Caki2 (cell line): ENCODE data around the gene MDFIC2. TPM values are rescaled to one million over a fixed set of nuclear protein-coding genes. Genes with fewer than 3 reads are reported as not detected.
A peak's percentile ranks its signal among the peaks of the same experiment; 100 is the strongest.
"Not testable (repeated sequence)": the region's sequence is repeated elsewhere in the genome, so short reads cannot be mapped to it uniquely, and the experiment has no call there.

Source experiments
- DNase-seq: peaks from one replicate; pipeline ENCODE4 v3.0.0-alpha.2; 2015; ENCODE audit warnings: low read depth
- in situ Hi-C: cut with HindIII; loops from 2 replicates; pipeline ENCODE4 v1.10.0; 2016; ENCODE audit warnings: low sequenced_read_pairs, low pct_unique_long_range_greater_than_20kb, mixed read lengths
- total RNA-seq: library from RNA; depleted of rRNA; stranded (reverse); fragments of >200 nt; shearing (Covaris generic); gene quantifications from 2 replicates; pipeline ENCODE4 v1.2.3, GENCODE V29; 2014; ENCODE audit warnings: low replicate concordance; rRNA removed

Gene MDFIC2
- not detected in 2 replicates for total RNA-seq

DNA sequence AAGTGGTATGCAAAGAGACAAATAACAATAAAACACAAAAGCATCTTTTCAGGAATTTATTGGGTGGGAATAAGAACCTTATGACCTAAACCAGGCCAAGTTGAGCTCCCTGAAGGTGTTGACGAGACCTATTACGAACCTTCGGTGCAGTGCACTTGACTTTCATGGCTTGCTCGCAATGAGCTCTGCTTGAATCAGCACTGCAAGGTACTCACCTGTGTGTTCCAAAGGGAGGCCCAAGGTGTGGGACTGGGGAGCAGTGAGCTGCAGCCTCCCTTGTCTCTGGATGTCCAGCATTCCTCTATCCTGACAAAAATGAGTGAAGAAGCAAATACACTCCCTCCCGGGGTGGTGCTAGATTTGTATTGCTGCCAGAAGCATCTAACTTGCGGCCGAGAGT is at the start of gene MDFIC2:
Gene MDFIC2, minus strand, starts transcription at position 303 of the 400 bp plus-strand sequence. CDS start 665 bp downstream, outside the sequence.
- no peak for DNase-seq

DNA sequence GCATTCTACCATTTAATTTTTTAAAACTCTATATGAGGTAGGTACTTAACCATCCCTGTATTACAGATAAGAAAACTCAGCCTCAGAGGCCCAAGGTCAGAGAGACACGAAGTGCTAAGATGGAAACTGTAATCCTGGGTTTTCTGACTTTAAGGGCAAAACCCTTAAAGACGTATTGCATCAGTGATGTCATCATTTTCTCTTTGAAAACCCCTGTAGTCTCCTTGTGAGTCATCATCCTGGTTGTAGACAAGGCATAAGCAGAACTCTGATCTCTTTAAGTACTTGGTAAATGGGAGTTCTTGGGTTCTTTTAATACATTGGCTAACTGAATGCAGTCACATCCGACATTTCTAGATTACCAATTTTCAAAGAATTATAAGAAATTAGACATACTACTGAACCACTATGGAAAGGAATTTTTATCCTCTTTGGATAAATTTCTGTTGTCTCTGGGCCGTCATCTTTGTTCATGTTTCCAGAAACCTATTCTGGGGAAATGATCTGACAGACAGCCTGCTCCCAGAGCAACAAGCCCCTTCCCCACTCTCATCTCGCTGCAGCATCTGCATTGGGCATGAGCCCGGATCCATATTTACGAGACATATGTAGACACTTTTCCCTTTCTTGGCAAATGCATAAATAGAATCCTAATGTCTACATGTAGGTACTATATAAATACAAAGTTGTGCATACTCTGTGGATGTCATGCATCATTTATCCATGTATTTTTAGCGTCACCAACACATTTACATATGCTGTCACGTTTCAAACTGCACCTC is 48.7 kb upstream of the MDFIC2 start:
- in situ Hi-C loops, result no loop called here
- no peak for DNase-seq

More for the DNA sequence above, at the start of gene MDFIC2:
- in situ Hi-C loops, result no loop called here

DNA sequence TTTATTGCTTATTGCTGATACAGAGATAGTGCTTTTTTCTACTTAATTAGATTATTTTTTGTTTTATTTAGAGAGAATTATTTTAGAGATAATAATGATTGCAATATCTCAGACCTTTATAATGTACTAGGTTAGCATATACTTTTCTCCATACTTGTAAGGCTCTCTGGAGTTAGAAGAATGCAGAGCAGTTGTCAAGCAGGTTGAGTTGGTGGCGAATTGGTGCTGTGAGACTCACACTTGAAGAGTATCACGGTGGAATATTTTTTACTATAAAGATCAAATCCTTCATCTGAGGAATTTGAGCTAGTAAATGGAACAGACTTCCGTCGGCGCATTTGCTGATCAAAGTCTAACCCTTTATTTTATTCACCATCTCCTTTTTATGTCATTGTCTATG is 47.3 kb upstream of the MDFIC2 start:
- DNase-seq, result no peak
- in situ Hi-C loops, result no loop called here

DNA sequence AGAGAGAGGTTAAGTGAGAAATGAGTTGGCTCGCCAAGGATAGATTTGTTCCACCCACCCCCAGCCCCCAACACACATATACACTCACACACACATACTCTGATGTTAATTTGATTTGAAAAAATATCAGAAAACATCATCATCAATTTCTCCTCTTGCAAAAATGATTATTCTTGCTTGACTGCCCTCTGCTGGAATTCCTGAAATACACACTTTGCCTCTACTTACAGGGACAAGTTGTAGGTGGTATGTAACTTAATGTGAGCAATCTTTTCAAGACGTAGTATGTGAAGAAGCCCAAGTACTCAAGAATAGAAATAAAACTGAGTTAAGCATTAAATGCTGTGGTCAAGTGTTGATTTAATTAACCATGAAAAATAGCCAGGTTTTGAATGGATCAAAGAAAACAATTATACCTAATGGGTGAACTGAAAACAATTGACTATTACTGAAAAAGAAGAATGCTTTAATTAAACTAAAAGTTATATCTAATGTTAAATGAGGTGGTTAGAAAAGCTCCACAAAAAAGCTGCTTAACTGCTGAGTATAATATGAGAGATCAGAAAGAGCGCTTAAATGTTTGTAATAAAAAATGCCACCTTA is 46.6 kb upstream of the MDFIC2 start:
- peak; percentile 29 for DNase-seq
- in situ Hi-C loops, result no loop called here

DNA sequence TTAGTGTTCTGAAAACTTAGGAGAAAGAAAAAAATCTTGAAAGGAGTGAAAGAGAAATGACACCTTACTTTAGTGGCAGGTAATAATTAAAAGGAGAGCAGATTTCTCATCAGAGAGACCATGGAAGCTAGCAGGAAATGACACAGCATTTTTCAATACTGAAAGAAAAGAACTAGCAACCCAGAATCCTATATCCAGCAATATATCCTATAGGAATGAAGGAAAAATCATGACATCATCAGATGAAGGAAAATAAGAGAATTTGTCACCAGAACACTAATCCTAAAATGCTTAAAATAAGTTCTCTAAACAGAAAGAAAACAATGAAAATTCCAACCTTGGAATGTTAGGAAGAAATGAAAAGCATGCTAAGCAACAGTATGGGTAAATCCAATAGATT is 39.8 kb upstream of the MDFIC2 start:
- in situ Hi-C loops, result no loop called here
- peak; percentile 29 for DNase-seq

GRCh38 chr3:70342149-70342548 is 29.7 kb upstream of the MDFIC2 start:
- no peak for DNase-seq
- in situ Hi-C loops, result no loop called here

- DNase-seq, in situ Hi-C loops: not testable (repeated sequence)
Measured at GRCh38 chr3:70336885-70337284, 24.4 kb upstream of the MDFIC2 start.

DNA sequence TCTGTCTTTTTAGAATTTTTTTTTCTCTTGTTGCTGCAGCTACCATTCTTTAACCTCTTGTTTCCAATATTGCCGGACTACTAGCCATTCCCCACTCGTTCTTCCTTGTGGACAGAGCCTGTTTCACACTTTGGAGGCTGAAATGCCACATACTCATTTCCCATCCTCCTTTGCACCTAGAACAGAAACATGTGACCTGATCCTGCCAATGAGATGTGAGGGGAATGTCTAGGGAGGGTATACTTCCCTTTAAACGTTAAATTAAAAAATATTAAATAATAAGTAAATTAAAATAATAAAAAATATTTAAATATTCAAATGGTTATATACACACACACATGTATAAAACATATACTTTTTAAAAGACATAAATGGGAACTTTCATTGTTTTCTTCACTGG is 20.6 kb upstream of the MDFIC2 start:
- no peak for DNase-seq
- in situ Hi-C loops, result no loop called here

- DNase-seq, result no peak
- in situ Hi-C loops, result no loop called here
Measured at GRCh38 chr3:70315021-70315420, 2.6 kb upstream of the MDFIC2 start.

GRCh38 chr3:70310809-70311208 is 1.6 kb downstream of the MDFIC2 start:
- in situ Hi-C loops, result no loop called here
- no peak for DNase-seq

- no peak for DNase-seq
- in situ Hi-C loops, result no loop called here
Measured at GRCh38 chr3:70309591-70309990, 2.8 kb downstream of the MDFIC2 start.

GRCh38 chr3:70308760-70309159 is 3.7 kb downstream of the MDFIC2 start:
- DNase-seq, result peak; percentile 5
- in situ Hi-C loops, result no loop called here

DNA sequence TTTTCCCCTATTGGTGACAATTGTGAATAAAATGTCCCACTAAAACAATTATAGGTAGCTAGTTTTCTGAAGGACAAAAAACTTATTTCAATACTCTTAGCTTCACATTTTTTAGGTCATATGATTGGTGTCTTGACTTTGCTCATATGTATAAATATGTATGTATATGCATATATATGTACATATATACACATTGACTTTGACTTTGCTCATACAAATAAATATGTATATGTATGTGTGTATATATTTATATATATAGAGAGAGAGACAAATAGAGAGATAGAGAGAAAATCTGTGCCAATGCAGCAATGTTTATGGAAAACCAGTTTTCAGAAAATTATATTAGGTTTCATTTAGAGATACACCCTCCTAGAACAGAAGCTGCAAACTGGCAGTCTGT is 5.7 kb downstream of the MDFIC2 start:
- in situ Hi-C loops, result no loop called here

GRCh38 chr3:70298385-70298784 is 14.1 kb downstream of the MDFIC2 start:
- in situ Hi-C loops, result no loop called here
- DNase-seq, result no peak

More for the DNA sequence above, 5.7 kb downstream of the MDFIC2 start:
- no peak for DNase-seq

GRCh38 chr3:70291097-70291482 is 21.3 kb downstream of the MDFIC2 start:
- DNase-seq, result no peak
- in situ Hi-C loops, result no loop called here

- in situ Hi-C loops, DNase-seq: not testable (repeated sequence)
Measured at GRCh38 chr3:70290431-70291096, 21.9 kb downstream of the MDFIC2 start.

DNA sequence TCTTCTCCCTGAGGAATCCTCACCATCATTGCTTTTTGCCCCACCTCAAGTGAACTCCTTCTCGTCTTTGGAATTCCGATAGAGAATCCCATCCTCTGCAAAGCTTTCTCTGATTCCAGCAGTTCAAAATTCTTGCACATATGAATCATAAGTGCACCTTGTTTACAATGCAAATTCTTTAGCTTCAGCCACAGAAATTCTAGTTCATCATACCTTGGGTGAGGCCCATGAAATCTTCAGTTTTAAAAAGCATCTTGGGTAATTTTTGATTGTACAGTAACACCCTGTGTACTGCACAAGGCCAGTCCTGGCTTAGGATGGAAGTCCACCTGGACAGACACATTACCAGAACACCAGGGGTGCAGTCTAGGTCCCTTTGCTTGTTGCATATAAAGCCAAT is 30.8 kb downstream of the MDFIC2 start:
- in situ Hi-C loops, result no loop called here
- DNase-seq, result peak; percentile 62

DNA sequence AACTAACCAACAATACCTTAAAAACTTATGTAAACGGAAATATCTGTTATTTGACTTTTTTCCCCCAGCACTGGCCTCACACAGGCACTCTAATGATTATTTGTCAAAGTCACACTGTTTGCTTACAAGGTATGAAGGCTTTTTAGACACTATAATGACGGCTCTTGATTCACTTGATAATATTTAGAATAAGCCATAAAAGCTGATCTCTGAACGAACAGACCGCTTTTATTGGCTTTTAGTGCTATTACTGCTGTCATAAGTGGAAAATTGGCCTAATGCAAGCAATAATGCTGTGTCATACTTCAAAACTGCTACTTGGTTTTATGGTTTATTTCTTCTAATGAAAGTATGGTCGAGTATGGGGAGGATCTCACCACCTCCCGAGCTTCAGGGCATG is 35.1 kb downstream of the MDFIC2 start:
- DNase-seq, result no peak
- in situ Hi-C loops, result no loop called here

- in situ Hi-C loops, result no loop called here
- DNase-seq, result no peak
Measured at GRCh38 chr3:70276901-70277300, 35.5 kb downstream of the MDFIC2 start.
